HepG2 (cell line): Measurements from ENCODE around the gene CARS2. TPM values are rescaled to one million over a fixed set of nuclear protein-coding genes. Genes with fewer than 3 reads are reported as not detected.

Source experiments
- ATAC-seq: fragments of 200-7000 bp; cut with Tn5 transposase; 3 replicates; pipeline ENCODE4 v1.9.1; 2020; ENCODE audit warnings: mild to moderate bottlenecking, moderate library complexity
- BruUV-seq: library from RNA; stranded (reverse); fragments of 400-500 nt; replicated peaks from 2 replicates; lab custom pipeline; 2021; lab: Mats Ljungman, UMichigan
- CTCF ChIA-PET: fragments of 300-600 bp; formaldehyde crosslinking; extraction: SDS; loops from one replicate; lab custom pipeline; 2021; ENCODE audit warnings: low total read pairs, inconsistent platforms, low intra/inter-chr PET ratio; lab: Yijun Ruan, JAX
- POLR2A ChIA-PET: fragments of 350-600 bp; sonication (Branson Sonifier 250); formaldehyde crosslinking; loops from one replicate; lab custom pipeline; 2020; ENCODE audit warnings: antibody characterized with exemption, inconsistent platforms; lab: Yijun Ruan, JAX
- DNase-seq: peaks from one replicate; pipeline ENCODE4 v3.0.0-alpha.2; 2015; ENCODE audit warnings: low spot score
- FAIRE-seq: peaks from 3 replicates; lab custom pipeline; 2011; peaks lifted over from hg19 to GRCh38; lab: Jason Lieb, UNC
- H2AFZ ChIP-seq: one replicate; pipeline ENCODE4 v1.6.1; 2011; ENCODE audit warnings: low read length, inconsistent platforms
- H3K27ac ChIP-seq: fragments of 300-600 bp; 3 replicates; pipeline ENCODE4 v1.8.0; 2011; ENCODE audit warnings: mixed run types, mild to moderate bottlenecking, mixed read lengths, low read length, inconsistent platforms; ENCODE audit not compliant: insufficient read depth; ENCODE audit errors: extremely low read length
- H3K27me3 ChIP-seq, 2 experiments: fragments of 200-600 bp in 1 of 2; 2 replicates in 1 of 2; 3 replicates in 1 of 2; pipeline versions ENCODE4 v1.6.0 to v1.8.0; 2011; ENCODE audit warnings: low read length in 2 of 2, mild to moderate bottlenecking in 2 of 2, moderate library complexity in 2 of 2, inconsistent platforms in 1 of 2; ENCODE audit not compliant: insufficient read depth in 2 of 2, control insufficient read depth in 1 of 2
- H3K36me3 ChIP-seq, 2 experiments: fragments of 200-600 bp in 1 of 2; replicated peaks in 1 of 2; 2 replicates in 1 of 2; 3 replicates in 1 of 2; pipeline versions ENCODE4 v1.5.1 to v1.8.0; 2011; ENCODE audit warnings: low read length in 2 of 2, inconsistent platforms in 1 of 2; ENCODE audit not compliant: insufficient read depth in 2 of 2, control insufficient read depth in 1 of 2
- H3K4me1 ChIP-seq: 2 replicates; pipeline ENCODE4 v1.5.1; 2012; ENCODE audit warnings: low read length, inconsistent platforms; ENCODE audit not compliant: insufficient read depth
- H3K4me2 ChIP-seq: 2 replicates; pipeline ENCODE4 v1.6.0; 2011; ENCODE audit warnings: low read depth, low read length, inconsistent platforms
- H3K4me3 ChIP-seq, 3 experiments: fragments of 200-600 bp in 1 of 3; sonication (generic), shearing (Covaris generic) in 1 of 3; replicated peaks in 1 of 3; 2 replicates each; pipeline ENCODE4 v1.5.1; 2011 to 2016; ENCODE audit warnings: low read length in 3 of 3, inconsistent platforms in 2 of 3, low read depth in 2 of 3, mild to moderate bottlenecking in 2 of 3, control low read depth in 1 of 3, mixed read lengths in 1 of 3; ENCODE audit not compliant: insufficient read depth in 1 of 3
- H3K79me2 ChIP-seq: one replicate; pipeline ENCODE4 v1.6.1; 2011; ENCODE audit warnings: low read length, inconsistent platforms; ENCODE audit not compliant: insufficient read depth
- H3K9ac ChIP-seq: 2 replicates; pipeline ENCODE4 v1.6.0; 2011; ENCODE audit warnings: mild to moderate bottlenecking, low read depth, low read length, inconsistent platforms; ENCODE audit not compliant: insufficient read depth
- H3K9me3 ChIP-seq: 2 replicates; pipeline ENCODE4 v1.5.1; 2012; ENCODE audit warnings: mild to moderate bottlenecking, low read length
- H4K20me1 ChIP-seq: 2 replicates; pipeline ENCODE4 v1.6.0; 2011; ENCODE audit warnings: inconsistent platforms, mild to moderate bottlenecking, low read length, moderate library complexity; ENCODE audit not compliant: insufficient read depth
- AGO2 ChIP-seq: fragments of 200-400 bp; formaldehyde crosslinking; optimal IDR thresholded peaks from 2 replicates; pipeline ENCODE3; 2017; ENCODE audit warnings: mild to moderate bottlenecking, low read depth, low read length, moderate library complexity
- GATAD1 ChIP-seq: IDR thresholded peaks from 2 replicates; pipeline ENCODE4 v1.6.1; 2016; ENCODE audit warnings: missing genetic modification reagents, missing compliant biosample characterization
- LCORL ChIP-seq, 2 experiments: fragments of 450-650 bp in 1 of 2; sonication (generic) in 1 of 2; formaldehyde crosslinking in 1 of 2; IDR thresholded peaks; 2 replicates each; pipeline versions ENCODE4 v1.5.0 to v1.6.1; 2017 to 2020; ENCODE audit warnings: antibody characterized with exemption in 1 of 2, missing genetic modification reagents in 1 of 2
- MAFF ChIP-seq: IDR thresholded peaks from 2 replicates; pipeline ENCODE4 v1.6.1; 2011; ENCODE audit warnings: low read depth, low read length, improper control_type of control experiment
- MAX ChIP-seq: IDR thresholded peaks from 2 replicates; pipeline ENCODE4 v1.6.1; 2012; ENCODE audit warnings: inconsistent platforms
- MIXL1 ChIP-seq: IDR thresholded peaks from 2 replicates; pipeline ENCODE4 v1.6.1; 2016
- MYC ChIP-seq: sonication (generic); formaldehyde crosslinking; IDR thresholded peaks from 2 replicates; pipeline ENCODE4 v1.9.0; 2021; ENCODE audit warnings: missing genetic modification reagents, borderline replicate concordance
- NFRKB ChIP-seq: fragments of 450-650 bp; IDR thresholded peaks from 2 replicates; pipeline ENCODE4 v1.6.1; 2017
- POLR2A ChIP-seq, 2 experiments: IDR thresholded peaks; 2 replicates each; pipeline ENCODE4 v1.6.1; 2011; ENCODE audit warnings: low read depth in 2 of 2, low read length in 2 of 2, mild to moderate bottlenecking in 1 of 2, moderate library complexity in 1 of 2; ENCODE audit not compliant: insufficient read depth in 1 of 2
- POLR2G ChIP-seq: fragments of 200-400 bp; formaldehyde crosslinking; IDR thresholded peaks from 2 replicates; pipeline ENCODE4 v1.6.1; 2018; ENCODE audit warnings: mild to moderate bottlenecking, low read depth, low read length, moderate library complexity
- RBM22 ChIP-seq: fragments of 200-400 bp; formaldehyde crosslinking; optimal IDR thresholded peaks from 2 replicates; pipeline ENCODE3; 2017; ENCODE audit warnings: mild to moderate bottlenecking, low read length, moderate library complexity
- ZMAT3 ChIP-seq: sonication (generic); formaldehyde crosslinking; conservative IDR thresholded peaks from 2 replicates; pipeline ENCODE4 v1.7.0; 2021; ENCODE audit warnings: missing genetic modification reagents
- ZNF33A ChIP-seq: sonication (generic); formaldehyde crosslinking; IDR thresholded peaks from 2 replicates; pipeline ENCODE4 v1.5.1; 2020; ENCODE audit warnings: missing genetic modification reagents, mild to moderate bottlenecking, moderate library complexity, borderline replicate concordance
- ZNF556 ChIP-seq: sonication (generic); formaldehyde crosslinking; IDR thresholded peaks from 2 replicates; pipeline ENCODE4 v1.4.0; 2020; ENCODE audit warnings: mild to moderate bottlenecking, missing genetic modification reagents, borderline replicate concordance
- ZNF598 ChIP-seq: sonication (generic); formaldehyde crosslinking; IDR thresholded peaks from 2 replicates; pipeline ENCODE4 v1.5.1; 2020; ENCODE audit warnings: mild to moderate bottlenecking, missing genetic modification reagents, borderline replicate concordance
- ZNF687 ChIP-seq: sonication (generic); formaldehyde crosslinking; IDR thresholded peaks from 2 replicates; pipeline ENCODE4 v1.5.1; 2020; ENCODE audit warnings: mild to moderate bottlenecking, missing genetic modification reagents, moderate library complexity
- ZNF737 ChIP-seq: sonication (generic); formaldehyde crosslinking; IDR thresholded peaks from 2 replicates; pipeline ENCODE4 v1.5.0; 2020; ENCODE audit warnings: missing genetic modification reagents, mild to moderate bottlenecking, borderline replicate concordance
- ZNF883 ChIP-seq: sonication (generic); formaldehyde crosslinking; IDR thresholded peaks from 2 replicates; pipeline ENCODE4 v1.5.1; 2020; ENCODE audit warnings: mild to moderate bottlenecking, missing genetic modification reagents; ENCODE audit errors: not compliant biosample characterization
- WGBS: methylation state at CpG from one replicate; pipeline ENCODE4 v1.1.6; 2017; ENCODE audit warnings: low lambda C conversion rate; 5-methylcytosine and 5-hydroxymethylcytosine counted together
- in situ Hi-C: cut with HindIII; loops from 2 replicates; pipeline ENCODE4 v1.10.0; 2017; ENCODE audit warnings: low pct_unique_long_range_greater_than_20kb; ENCODE audit not compliant: extremely low pct_ligation_motif_present
- intact Hi-C: fragments of 100-400 bp; cut with micrococcal nuclease; formaldehyde crosslinking; loops from one replicate; pipeline ENCODE4 v1.10.0; 2022; ENCODE audit not compliant: unreplicated experiment
- polyA plus RNA-seq, 8 experiments: library from polyadenylated mRNA; depleted of rRNA in 3 of 8; stranded (reverse) in 7 of 8; unstranded in 1 of 8; fragments of >200 nt; fragmentation: Illumina TruSeq in 4 of 8; extraction: Trizol in 4 of 8; gene quantifications; 2 replicates each; pipeline versions ENCODE4 v1.2.1 to v1.2.3, GENCODE V29; 2011 to 2016; ENCODE audit warnings: low read depth in 4 of 8, missing spikeins in 1 of 8, mixed read lengths in 1 of 8; ENCODE audit not compliant: insufficient read depth in 1 of 8
- total RNA-seq, 5 experiments: library from RNA; depleted of rRNA; stranded (reverse); fragments of >200 nt; fragmentation: Illumina TruSeq; extraction: Trizol; gene quantifications; 2 replicates each; pipeline ENCODE4 v1.2.3, GENCODE V29; 2016; ENCODE audit warnings: low read depth in 1 of 5

The CARS2 gene
- total and polyA plus RNA-seq, 2 of the 13 experiments (the other 11 are each of a cell fraction or from before 2014, with no cell fraction given), result 41.1 to 59.3 TPM

- no peaks in the 10 kb centered on the region for H3K9me3 ChIP-seq
- no peaks in the 10 kb centered on the region; a peak in 1 of 5 replicates for H3K27me3 ChIP-seq
- peaks cover 28 to 88% of the 10 kb centered on the region in 2 experiments for H3K36me3 ChIP-seq
- H3K4me3 ChIP-seq, result no peak overlapping the region
- H3K4me2 ChIP-seq, result no peak overlapping the region
- ChIA-PET CTCF (no interaction called here), POLR2A (no interaction called here)
- no peak for DNase-seq
- intact Hi-C loops, result no loop called here
- peaks cover 4% of the 10 kb centered on the region for H4K20me1 ChIP-seq
- H3K27ac ChIP-seq, result no peak overlapping the region
- in situ Hi-C loops, result no loop called here
- H3K4me1 ChIP-seq, result no peaks in the 10 kb centered on the region
- TF ChIP-seq MAFF (no peak), ZNF687 (CRISPR knock-in tag) (no peak), ZNF883 (CRISPR knock-in tag) (no peak), ZMAT3 (CRISPR knock-in tag) (no peak), MYC (CRISPR knock-in tag) (no peak), MIXL1 (no peak), POLR2G (0 out of 2 replicates have a peak, but pooled peaks have one; percentile 27), ZNF33A (CRISPR knock-in tag) (no peak), ZNF598 (CRISPR knock-in tag) (no peak), GATAD1 (no peak), NFRKB (no peak), MAX (no peak), AGO2 (peak; percentile 84), POLR2A (IDR thresholded peaks at IDR 0.05; ENCODE audit: insufficient read depth in 1 of 2, low read depth in 2 of 2, low read length in 2 of 2) (peak in 1 of 2 experiments; percentile 45; a peak in 1 of 4 replicates), ZNF737 (no peak), RBM22 (peak; percentile 38), LCORL (IDR thresholded peaks at IDR 0.05) (no peak), LCORL (CRISPR knock-in tag; IDR thresholded peaks at IDR 0.05) (no peak), ZNF556 (CRISPR knock-in tag) (no peak)
- TF ChIP-seq, all 625 proteins: peak for 4
- no peak overlapping the region for H3K9ac ChIP-seq
- no peak for FAIRE-seq
- WGBS, result 93% methylated on average over 38 of the region's 39 CpGs
- no peak overlapping the region for H2AFZ ChIP-seq
- ATAC-seq, result no peak
- BruUV-seq, result TSS peak; percentile 30
- H3K79me2 ChIP-seq, result peaks cover 3% of the 10 kb centered on the region
Measured at GRCh38 chr13:110638814-110639806, 66.8 kb downstream of the CARS2 start.
